ENCODE measurements around the gene TSHZ2.

The TSHZ2 gene

GRCh38 chr20:53038299-53038698 lies 66.1 kb downstream of the TSHZ2 start:
- Mint-ChIP-seq H3K9me3 (no peaks in the 10 kb centered on the region), H3K4me1 (ENCODE audit: low read depth) (peaks cover 26% of the 10 kb centered on the region), H3K27ac (no peak overlapping the region), H3K27me3 (no peaks in the 10 kb centered on the region), H3K4me3 (no peak overlapping the region), H3K36me3 (ENCODE audit: low read depth) (peaks cover 11% of the 10 kb centered on the region)
- DNase-seq: no peak

GRCh38 chr20:53040693-53041589 lies 68.8 kb downstream of the TSHZ2 start:
- Mint-ChIP-seq H3K4me1 (ENCODE audit: low read depth) (peaks cover 12% of the 10 kb centered on the region), H3K27me3 (no peaks in the 10 kb centered on the region), H3K4me3 (no peak overlapping the region), H3K9me3 (no peaks in the 10 kb centered on the region), H3K36me3 (ENCODE audit: low read depth) (peaks cover 19% of the 10 kb centered on the region), H3K27ac (no peak overlapping the region)
- DNase-seq: no peak

- Mint-ChIP-seq H3K27me3 (peaks cover 2% of the 10 kb centered on the region), H3K27ac (no peak overlapping the region), H3K36me3 (ENCODE audit: low read depth) (peaks cover 34% of the 10 kb centered on the region), H3K4me1 (ENCODE audit: low read depth) (peaks cover 11% of the 10 kb centered on the region), H3K4me3 (no peak overlapping the region), H3K9me3 (peaks cover 3% of the 10 kb centered on the region)
- DNase-seq: no peak
Observed at GRCh38 chr20:53042521-53042920, 70.4 kb downstream of the TSHZ2 start.

GRCh38 chr20:53044296-53044695 lies 72.1 kb downstream of the TSHZ2 start:
- Mint-ChIP-seq H3K4me3 (no peak overlapping the region), H3K27me3 (peaks cover 2% of the 10 kb centered on the region), H3K36me3 (ENCODE audit: low read depth) (peaks cover 30% of the 10 kb centered on the region)

GRCh38 chr20:53045941-53046340 lies 73.8 kb downstream of the TSHZ2 start:
- H3K27me3 Mint-ChIP-seq: peaks cover 2% of the 10 kb centered on the region
- H3K9me3 Mint-ChIP-seq: peaks cover 8% of the 10 kb centered on the region
- H3K4me1 Mint-ChIP-seq (ENCODE audit: low read depth): peaks cover 10% of the 10 kb centered on the region
- no peak overlapping the region for H3K4me3 Mint-ChIP-seq
- no peak for DNase-seq
- peaks cover 29% of the 10 kb centered on the region for H3K36me3 Mint-ChIP-seq (ENCODE audit: low read depth)
- H3K27ac Mint-ChIP-seq: no peak overlapping the region

More at GRCh38 chr20:53044296-53044695, 72.1 kb downstream of the TSHZ2 start:
- Mint-ChIP-seq H3K27ac (no peak overlapping the region), H3K4me1 (ENCODE audit: low read depth) (peaks cover 6% of the 10 kb centered on the region), H3K9me3 (peaks cover 3% of the 10 kb centered on the region)
- DNase-seq: no peak

- Mint-ChIP-seq H3K36me3 (ENCODE audit: low read depth) (peaks cover 27% of the 10 kb centered on the region), H3K4me1 (ENCODE audit: low read depth) (peaks cover 10% of the 10 kb centered on the region), H3K4me3 (no peak overlapping the region), H3K27ac (no peak overlapping the region), H3K27me3 (peaks cover 2% of the 10 kb centered on the region), H3K9me3 (peaks cover 8% of the 10 kb centered on the region)
- no peak for DNase-seq
Observed at GRCh38 chr20:53047203-53047602, 75.0 kb downstream of the TSHZ2 start.

GRCh38 chr20:53048387-53048786 lies 76.2 kb downstream of the TSHZ2 start:
- DNase-seq: no peak
- peaks cover 2% of the 10 kb centered on the region for H3K27me3 Mint-ChIP-seq
- peaks cover 8% of the 10 kb centered on the region for H3K9me3 Mint-ChIP-seq
- no peak overlapping the region for H3K4me3 Mint-ChIP-seq
- H3K4me1 Mint-ChIP-seq (ENCODE audit: low read depth): peaks cover 10% of the 10 kb centered on the region
- peaks cover 27% of the 10 kb centered on the region for H3K36me3 Mint-ChIP-seq (ENCODE audit: low read depth)
- no peak overlapping the region for H3K27ac Mint-ChIP-seq

- Mint-ChIP-seq H3K9me3 (peaks cover 8% of the 10 kb centered on the region), H3K4me3 (no peak overlapping the region), H3K27me3 (peaks cover 2% of the 10 kb centered on the region), H3K4me1 (ENCODE audit: low read depth) (peaks cover 15% of the 10 kb centered on the region), H3K36me3 (ENCODE audit: low read depth) (peaks cover 21% of the 10 kb centered on the region), H3K27ac (peak overlapping the region; percentile 3)
- no peak for DNase-seq
Observed at GRCh38 chr20:53050338-53050737, 78.2 kb downstream of the TSHZ2 start.

GRCh38 chr20:53052380-53052779 lies 80.2 kb downstream of the TSHZ2 start:
- H3K36me3 Mint-ChIP-seq (ENCODE audit: low read depth): peaks cover 13% of the 10 kb centered on the region
- peaks cover 7% of the 10 kb centered on the region for H3K9me3 Mint-ChIP-seq
- no peaks in the 10 kb centered on the region for H3K27me3 Mint-ChIP-seq
- no peak overlapping the region for H3K27ac Mint-ChIP-seq
- H3K4me1 Mint-ChIP-seq (ENCODE audit: low read depth): peaks cover 17% of the 10 kb centered on the region
- DNase-seq: no peak
- H3K4me3 Mint-ChIP-seq: no peak overlapping the region

- Mint-ChIP-seq H3K27me3 (no peaks in the 10 kb centered on the region), H3K4me1 (ENCODE audit: low read depth) (peaks cover 18% of the 10 kb centered on the region), H3K27ac (no peak overlapping the region), H3K4me3 (no peak overlapping the region), H3K9me3 (peaks cover 5% of the 10 kb centered on the region), H3K36me3 (ENCODE audit: low read depth) (peaks cover 10% of the 10 kb centered on the region)
- DNase-seq: no peak
Observed at GRCh38 chr20:53053595-53053994, 81.4 kb downstream of the TSHZ2 start.

- DNase-seq: no peak
- no peak overlapping the region for H3K27ac Mint-ChIP-seq
- H3K27me3 Mint-ChIP-seq: peaks cover 2% of the 10 kb centered on the region
- peaks cover 12% of the 10 kb centered on the region for H3K36me3 Mint-ChIP-seq (ENCODE audit: low read depth)
- no peak overlapping the region for H3K4me3 Mint-ChIP-seq
- H3K9me3 Mint-ChIP-seq: peaks cover 1% of the 10 kb centered on the region
- peaks cover 19% of the 10 kb centered on the region for H3K4me1 Mint-ChIP-seq (ENCODE audit: low read depth)
Observed at GRCh38 chr20:53055367-53056067, 83.4 kb downstream of the TSHZ2 start.

GRCh38 chr20:53057579-53057978 lies 85.4 kb downstream of the TSHZ2 start:
- no peak overlapping the region for H3K27ac Mint-ChIP-seq
- DNase-seq: no peak
- H3K9me3 Mint-ChIP-seq: no peaks in the 10 kb centered on the region
- H3K4me3 Mint-ChIP-seq: no peak overlapping the region
- peaks cover 36% of the 10 kb centered on the region for H3K4me1 Mint-ChIP-seq (ENCODE audit: low read depth)
- peaks cover 14% of the 10 kb centered on the region for H3K36me3 Mint-ChIP-seq (ENCODE audit: low read depth)
- peaks cover 2% of the 10 kb centered on the region for H3K27me3 Mint-ChIP-seq

GRCh38 chr20:53059848-53060247 lies 87.7 kb downstream of the TSHZ2 start:
- Mint-ChIP-seq H3K9me3 (no peaks in the 10 kb centered on the region), H3K27ac (no peak overlapping the region), H3K36me3 (ENCODE audit: low read depth) (peaks cover 19% of the 10 kb centered on the region), H3K4me1 (ENCODE audit: low read depth) (peaks cover 41% of the 10 kb centered on the region), H3K27me3 (peaks cover 2% of the 10 kb centered on the region), H3K4me3 (no peak overlapping the region)
- DNase-seq: no peak

- Mint-ChIP-seq H3K4me3 (no peak overlapping the region), H3K4me1 (ENCODE audit: low read depth) (peaks cover 36% of the 10 kb centered on the region), H3K9me3 (no peaks in the 10 kb centered on the region), H3K27ac (peak overlapping the region; percentile 39), H3K36me3 (ENCODE audit: low read depth) (peaks cover 19% of the 10 kb centered on the region), H3K27me3 (peaks cover 2% of the 10 kb centered on the region)
- no peak for DNase-seq
Observed at GRCh38 chr20:53061192-53062108, 89.3 kb downstream of the TSHZ2 start.

Measured in activated T-cell treated with anti-CD3 and anti-CD28 coated beads, Interleukin-2, amount 50 U/mL, for 24 hours (primary cell).